HT-29 (cell line): ENCODE results near the gene RYK. TPM values are rescaled to one million over a fixed set of nuclear protein-coding genes. Genes with fewer than 3 reads are reported as not detected.
"Not testable (repeated sequence)": the region's sequence is repeated elsewhere in the genome, so short reads cannot be mapped to it uniquely, and the experiment has no call there.

ENCODE experiments used
- DNase-seq: peaks from one replicate; pipeline ENCODE4 v3.0.0-alpha.2; 2015; ENCODE audit warnings: low spot score
- total RNA-seq: library from RNA; depleted of rRNA; stranded (reverse); fragments of >200 nt; shearing (Covaris generic); gene quantifications from 2 replicates; pipeline ENCODE4 v1.2.3, GENCODE V29; 2014

Gene RYK
- total RNA-seq, 1 experiment from 2014 or later = 56.3 TPM

DNA sequence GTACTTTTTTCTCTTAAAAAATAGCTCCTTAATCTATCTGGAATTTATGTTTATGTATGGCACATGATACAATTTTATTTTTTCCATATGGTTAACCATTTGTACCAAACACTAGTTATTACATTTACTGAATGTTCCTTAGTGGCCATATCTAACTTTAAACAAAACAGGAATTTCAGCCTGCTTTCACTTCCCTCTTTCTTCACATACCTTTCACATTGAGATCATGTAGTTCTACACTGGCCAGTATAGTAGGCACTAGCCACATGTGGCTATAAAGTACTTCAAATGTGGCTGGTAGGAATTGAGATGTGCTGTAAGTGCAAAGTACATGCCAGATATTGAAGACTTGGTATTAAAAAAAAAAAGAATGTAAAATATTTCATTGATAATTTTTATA, 4.7 kb upstream of the RYK start:
- no peak for DNase-seq

DNA sequence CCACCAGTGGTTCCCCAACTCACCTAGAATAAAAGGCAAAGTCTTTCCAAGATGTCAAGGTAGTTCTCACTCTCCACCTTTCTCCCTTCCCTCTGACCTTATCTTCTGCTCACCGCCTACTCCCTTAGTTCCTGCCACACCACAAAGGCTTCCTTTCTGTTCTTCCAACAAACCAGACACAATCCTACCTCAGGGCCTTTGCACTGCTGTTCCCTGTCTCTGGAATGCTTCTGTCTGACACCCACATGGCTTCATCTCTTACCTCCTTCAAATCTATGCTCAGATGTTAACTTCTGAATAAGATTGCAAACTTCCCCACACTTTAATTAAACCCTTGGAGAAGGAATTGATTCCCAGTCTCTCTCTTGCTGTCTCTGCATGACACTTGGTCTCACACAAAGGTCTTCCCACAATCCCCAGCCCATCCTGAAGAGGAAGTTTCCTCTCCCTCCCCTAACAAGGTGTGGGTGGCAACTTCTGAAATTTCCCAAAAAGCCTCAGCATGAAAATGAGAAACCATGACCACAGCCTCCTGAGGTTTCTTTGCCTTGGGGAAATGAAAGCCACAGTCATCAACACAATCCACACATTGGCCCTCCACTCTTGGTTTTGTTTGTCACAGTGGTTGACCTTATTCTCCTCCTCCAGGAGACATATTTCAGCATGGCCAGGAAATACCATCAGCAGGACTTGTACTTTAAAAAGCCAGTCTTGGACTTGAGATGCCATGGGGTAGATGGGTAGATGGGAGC, 3.0 kb upstream of the RYK start:
- DNase-seq = no peak

DNA sequence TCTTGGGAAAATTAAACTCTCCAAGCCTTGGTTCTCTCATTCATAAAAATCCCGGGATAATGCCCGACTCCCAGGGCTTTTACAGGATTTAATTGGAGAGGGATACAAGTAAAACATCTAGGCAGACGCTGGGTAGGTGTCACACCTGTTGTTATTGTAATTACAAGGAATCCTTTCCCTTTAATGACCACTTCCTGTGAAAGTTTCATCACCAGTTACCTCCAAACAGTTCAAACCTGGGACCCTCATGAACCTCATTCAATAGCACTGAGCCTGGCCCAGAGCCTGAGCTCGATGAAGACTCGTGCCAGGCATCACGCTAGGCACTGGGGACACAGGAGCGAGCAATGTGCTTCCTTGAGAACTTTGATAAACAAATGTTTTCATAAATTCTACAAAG, 2.1 kb upstream of the RYK start:
- no peak for DNase-seq

DNA sequence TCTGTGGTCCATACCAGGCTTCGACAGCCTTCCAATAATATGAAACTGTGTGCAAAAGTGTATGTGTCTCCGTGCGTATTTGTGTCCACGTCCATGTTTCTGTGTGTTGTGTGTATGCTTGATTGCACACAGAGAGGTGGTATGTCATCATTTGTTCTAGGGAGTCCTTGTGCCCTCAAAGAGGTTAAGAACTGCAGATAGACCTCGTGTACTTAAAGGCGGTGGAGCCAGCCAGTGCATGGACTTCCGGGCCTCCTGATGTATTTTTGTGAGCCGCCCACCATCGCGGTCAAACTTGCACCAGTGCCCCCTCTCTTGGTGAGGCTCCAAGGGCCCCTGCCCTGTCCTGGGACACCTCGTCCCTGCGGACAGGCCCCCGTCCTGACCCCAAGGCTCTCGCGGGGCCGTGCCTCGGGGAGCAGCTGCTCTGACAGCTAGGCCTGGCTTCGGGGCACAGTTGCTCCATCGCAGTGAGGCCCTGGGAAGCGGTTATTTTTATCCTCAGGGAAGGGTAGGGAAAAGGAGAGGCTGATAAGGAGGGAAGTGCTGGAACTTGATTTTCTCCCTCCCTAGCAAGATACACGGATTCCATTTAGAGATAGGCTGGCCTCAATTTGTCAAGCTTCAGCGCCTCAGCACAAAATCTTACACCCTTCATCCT, 1.2 kb upstream of the RYK start:
- no peak for DNase-seq

DNA sequence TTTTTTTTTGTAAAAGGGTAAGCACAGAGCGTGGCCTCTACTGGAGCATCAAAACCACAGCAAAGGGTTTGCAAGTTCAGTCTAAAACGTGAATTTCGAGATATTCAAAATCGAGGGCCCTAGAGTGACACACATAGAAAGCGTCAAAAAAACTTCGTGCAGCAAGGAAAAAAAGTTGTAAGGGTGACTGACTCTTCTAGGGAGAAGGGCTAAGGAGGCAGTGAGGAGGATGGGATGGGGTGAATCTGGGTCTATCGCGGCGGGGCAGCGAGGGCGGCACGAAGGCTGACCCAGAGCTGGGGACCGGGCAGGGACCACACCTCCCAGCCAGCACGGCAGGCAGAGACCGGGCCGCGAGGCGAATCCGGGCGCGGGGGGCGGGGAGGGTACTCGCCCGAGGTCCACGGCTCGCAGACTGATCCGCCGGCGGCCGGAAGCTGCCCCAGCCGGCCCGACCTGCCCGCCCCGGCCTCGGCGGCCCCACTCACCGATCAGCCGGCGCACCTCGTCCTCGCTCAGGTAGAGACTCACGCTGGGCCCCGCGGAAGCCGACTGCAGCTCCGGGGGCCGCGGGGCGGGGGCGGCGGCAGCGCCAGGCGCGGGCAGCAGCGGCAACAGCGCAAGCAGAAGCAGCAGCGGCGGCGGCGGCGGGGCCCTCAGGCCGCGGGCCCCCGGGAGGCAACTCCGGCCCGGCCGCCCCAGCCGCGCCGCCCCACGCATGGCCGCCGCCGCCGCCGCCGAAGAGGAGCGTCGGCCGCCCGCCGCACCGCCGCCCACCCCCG, 533 bp downstream of the RYK start:
- DNase-seq = peak; percentile 61

DNA sequence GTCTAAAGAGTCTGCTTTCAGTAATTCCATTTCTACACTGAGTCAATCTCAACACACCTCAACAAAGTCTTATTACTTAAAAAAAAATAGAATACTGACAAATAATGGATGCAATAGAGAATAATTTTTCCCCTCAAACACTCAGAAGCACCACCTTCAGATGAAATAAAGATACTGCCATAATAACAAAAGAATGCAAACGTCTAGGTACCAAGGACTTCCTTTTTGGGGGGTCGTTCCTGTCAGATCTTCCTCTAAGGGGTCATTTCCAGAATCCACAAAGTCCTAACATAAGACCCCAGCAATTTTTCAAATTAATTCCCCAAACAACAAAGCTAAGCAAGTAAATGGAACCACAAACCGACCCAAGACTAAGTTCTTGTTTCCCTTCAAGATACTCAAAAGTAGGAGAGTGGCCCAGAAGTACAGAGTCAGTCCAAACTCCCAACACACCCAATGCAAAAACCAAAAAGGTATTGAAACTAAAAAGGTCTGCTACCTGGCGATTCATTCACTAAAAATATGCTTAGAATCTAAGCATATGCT, 1.3 kb downstream of the RYK start:
- DNase-seq = no peak

DNA sequence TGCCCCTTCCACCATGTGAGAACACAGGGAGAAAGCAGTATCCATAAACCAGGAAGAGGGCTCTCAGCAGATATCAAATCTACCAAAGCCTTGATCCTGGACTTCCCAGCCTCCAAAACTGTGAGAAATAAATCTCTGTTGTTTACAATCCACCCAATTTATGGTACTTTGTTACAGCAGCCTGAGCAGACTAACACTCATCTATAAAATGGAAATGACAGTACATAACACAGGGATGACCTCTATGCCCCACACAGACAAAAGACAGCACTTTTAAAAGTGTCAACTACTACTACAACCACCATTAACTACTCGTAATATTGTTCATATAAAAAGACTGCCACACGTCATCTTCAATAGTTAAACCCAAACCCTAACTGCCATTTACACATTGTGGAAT, 5.7 kb downstream of the RYK start:
- no peak for DNase-seq

DNA sequence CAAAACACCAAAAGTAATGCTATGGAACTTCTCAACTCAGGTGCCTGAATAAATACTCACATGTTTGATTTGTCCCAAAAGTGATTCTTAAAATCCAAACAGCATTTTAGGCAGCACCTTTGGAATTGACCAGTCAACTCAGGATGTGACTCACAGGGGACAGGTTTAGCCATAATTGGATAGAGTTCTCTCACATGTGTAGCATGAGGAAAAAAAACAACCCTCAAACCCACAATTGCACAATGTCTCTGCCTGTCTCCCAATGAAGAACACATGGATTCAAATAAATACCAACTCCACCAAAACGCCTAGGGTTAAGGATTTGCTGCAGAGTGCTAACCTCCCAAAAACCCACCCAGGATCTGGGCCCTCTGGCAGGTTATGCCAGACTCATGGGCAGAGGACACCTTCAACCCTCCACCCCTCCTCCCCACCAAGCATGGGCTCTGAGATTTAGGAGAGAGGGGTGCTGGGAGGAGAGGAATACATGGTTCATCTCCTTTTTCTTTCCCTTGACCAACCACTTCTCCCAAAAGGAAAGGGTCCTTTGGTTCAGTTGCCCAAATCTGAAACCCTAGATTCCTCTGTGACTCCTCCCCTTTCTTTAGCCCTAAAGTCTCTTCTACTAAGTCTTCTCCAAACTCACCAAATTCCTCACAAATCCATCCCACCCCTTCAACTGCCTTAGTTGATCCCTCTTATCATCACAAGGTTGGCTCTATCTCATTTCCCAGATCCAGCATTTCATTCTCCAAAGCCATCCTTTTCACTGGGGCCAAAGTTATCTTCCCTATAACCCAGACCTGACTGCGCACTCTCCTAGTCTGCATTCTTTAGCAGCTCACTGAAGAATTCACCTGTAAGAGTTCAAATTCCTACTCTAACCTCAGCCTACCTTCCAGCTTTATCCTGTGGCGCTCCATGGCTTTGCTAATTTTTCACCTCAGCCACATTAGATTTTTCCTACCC, 7.7 kb downstream of the RYK start:
- peak; percentile 13 for DNase-seq

DNA sequence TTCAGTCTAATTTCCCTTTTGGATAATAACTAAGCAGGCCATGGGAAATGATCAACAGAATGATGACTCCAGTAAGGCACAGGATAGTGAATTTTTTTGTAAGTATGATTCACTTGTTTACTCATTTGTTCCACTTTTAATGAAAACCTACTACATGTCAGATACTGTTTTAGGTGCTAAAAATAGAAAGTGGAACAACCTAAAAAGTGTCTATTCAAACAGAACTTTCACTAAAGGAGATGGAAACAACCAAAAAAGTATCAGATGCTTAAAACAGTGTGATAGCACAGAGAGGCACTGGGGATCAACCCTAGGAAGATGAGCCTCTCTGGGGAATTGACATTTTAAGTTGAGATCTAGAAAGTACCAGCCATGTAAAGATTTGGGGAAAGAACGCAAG, 11.1 kb downstream of the RYK start:
- DNase-seq = no peak

DNA sequence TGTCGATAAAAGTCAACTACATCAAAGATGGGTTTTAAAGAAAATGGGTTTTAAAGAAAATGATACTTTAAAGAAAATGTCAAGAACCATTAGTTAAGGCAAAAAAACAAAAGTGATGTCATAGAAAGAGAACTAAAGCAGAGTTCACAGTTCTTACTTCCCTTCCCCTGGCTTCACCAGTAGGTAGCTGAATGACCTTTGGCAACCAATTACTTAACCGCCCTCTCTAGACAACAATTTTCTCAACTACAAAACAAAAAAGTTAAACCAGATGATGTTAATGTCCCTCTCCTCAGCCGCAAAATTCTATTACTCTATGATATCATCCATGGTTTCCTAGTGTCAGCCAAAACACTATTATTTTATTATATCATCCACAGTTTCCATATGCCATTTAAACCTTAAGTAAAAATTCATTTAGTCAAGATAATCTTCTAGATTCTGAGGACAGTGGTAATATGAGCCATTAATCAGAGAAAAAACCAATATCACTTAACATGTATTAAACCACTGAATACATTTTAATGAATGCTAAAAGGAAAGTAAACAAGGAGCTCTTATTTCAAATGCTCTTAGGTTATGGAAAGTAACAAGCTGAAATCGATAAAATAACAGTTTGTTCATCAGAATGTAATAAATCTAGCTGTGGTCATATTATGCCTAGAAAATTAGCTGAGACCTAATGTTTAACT, 13.1 kb downstream of the RYK start:
- DNase-seq = no peak

DNA sequence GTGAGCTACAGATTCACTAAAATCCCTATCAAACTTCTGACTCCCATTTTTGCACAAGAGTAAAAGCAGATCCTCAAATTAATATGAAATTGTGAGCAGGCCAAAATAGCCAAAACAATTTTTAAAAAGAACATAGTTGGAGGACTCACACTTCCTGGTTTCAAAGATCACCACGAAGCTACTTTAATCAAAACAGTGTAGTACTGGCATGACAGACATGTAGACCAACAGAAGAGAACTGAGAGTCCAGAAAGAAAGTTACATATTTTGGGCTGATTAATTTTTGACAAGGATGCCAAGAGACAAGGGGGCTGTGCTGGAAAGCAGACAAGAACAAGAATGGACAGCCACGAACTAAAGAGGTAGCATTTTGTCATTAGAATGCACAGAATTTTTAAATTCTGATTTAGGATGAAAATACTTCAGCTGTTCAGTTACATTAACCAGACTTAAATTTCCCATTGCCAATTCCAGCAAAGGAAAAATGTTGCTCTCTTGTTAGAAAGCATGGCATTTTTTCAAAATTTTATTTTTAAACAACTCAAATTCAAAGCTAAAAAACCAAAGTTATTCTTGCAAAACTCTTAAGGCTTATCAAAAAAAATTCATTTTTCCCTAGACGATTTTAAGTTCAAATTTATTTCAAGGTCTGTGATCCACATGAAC, 14.0 kb downstream of the RYK start:
- no peak for DNase-seq

DNA sequence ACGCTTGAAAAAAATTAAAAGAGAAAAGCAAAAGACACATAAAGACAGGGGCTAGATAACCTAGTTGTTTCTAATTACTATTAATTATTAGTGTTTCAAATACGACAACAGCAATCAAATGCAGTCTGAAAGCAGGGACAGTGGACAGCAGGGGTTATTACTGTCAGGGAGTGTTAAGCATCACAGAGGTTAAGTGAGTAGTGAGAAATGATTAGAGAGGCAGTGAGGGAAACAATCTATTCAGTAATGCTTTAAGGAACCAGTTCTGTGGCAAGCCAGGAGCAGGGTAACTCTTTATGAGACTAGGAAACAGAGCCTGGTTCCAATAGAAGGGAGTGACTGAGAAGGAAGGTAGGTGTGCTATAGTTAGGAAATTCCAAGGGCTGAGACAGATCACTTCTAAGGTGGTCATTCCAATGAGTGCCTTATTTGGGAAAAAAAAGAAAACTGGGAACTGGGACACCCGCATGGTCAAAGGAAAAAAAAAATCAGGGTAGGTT, 15.0 kb downstream of the RYK start:
- DNase-seq = no peak

DNA sequence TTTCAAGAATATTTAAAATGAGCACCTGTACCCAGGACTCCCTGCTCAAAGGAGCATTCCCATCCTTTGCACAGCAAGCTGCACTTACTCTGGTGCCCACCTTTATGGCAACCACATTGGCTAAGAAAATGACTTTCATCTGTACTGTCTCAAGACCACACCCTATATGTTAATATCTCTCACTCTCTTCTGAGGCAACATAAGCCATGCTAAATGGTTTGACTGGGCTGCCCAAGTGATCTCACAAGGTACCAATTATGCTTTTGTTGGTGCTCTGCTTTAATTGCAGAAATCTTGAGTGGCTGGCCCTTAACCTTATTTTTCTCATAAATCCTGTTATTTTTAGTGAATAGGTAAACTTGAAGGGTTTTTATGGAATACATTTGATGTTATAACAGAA, 17.7 kb downstream of the RYK start:
- DNase-seq = no peak

DNA sequence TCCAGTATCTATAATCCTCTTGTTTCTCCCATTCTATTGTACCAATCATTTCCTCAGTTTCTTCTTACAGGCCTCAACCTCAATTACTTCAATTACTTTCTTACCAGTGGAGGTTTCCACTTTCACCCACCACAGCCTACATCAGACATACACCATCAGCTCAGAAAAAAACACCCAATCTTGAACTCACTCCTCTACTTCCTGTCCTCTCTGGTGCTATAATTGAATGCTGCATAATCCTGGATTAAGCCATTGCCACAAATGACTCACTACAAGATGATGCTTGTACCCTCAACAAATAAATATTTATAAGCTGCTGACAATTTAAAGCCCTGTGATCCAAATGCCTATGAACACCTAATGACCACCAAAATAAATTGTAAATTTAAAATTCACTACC, 18.5 kb downstream of the RYK start:
- DNase-seq = no peak

DNA sequence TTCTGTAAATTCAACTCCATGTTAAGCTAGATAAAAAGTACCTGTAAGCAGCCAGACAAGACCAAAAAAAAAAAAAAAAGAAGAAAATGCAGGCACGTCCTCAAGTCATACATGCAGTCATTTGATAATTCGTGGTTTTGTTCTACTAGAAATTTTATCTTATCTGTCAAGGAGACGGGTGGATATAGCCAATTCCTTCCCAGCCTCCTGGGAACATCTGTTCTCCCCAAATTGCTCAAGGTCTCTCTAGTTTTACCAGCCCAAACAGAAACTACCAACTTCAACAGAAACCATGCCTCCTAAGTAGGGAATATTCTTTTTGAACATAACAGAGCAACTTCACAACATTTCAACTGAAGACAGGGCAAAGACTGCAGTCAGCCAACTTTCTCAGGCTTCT, 19.5 kb downstream of the RYK start:
- DNase-seq = no peak

DNA sequence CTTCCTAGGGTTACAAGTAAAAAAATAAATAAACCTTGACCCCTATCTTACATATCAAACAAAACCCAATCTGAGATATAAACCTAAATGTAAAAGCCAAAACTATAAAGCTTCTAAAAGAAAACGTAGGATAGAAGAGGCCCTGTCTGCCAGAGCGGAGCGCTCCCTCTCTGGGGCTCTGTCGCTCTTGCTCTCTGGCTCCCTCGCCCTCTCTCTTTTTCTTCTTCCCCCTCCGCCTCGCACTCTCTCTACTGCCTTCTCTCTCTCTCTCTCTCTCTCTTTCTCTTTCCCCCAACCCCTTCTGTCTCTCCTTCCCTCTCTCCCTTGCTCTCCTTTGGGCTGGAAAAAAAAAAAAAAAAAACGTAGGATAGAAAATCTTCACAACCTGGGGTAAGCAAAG, 21.6 kb downstream of the RYK start:
- no peak for DNase-seq

DNA sequence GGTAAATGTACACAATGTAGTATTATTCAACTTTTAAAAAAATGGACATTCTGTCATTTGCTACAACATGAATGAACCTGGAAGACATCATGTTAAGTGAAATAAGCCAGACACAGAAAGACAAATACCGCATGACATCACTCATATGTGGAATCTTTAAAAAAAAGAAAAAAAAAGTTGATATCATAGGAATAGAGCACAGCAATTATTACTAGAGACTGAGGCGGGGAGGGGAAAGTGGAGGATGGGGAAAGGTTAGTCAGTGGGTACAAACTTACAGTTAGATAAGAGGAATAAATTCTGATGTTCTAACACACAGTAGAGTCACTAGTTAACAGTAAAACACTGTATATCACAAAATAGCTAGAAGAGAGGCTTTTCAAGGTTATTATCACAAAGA, 22.2 kb downstream of the RYK start:
- DNase-seq = no peak

DNA sequence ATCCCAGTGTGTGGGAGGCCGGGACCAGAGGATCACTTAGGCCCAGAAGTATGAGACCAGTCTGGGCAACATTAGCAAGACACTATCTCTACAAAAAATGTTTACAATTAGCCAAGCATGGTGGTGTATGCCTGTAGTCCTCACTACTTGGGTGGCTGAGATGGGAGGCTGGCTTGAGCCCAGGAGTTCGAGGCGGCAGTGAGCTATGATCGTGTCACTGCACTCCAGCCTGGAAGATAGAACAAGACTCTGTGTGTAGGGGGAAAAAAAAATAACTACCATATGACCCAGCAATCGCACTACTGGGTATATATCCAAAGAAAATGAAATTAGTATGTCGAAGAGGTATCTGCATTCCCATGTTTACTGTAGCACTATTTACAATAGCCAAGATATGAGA, 22.6 kb downstream of the RYK start:
- DNase-seq = no peak

DNA sequence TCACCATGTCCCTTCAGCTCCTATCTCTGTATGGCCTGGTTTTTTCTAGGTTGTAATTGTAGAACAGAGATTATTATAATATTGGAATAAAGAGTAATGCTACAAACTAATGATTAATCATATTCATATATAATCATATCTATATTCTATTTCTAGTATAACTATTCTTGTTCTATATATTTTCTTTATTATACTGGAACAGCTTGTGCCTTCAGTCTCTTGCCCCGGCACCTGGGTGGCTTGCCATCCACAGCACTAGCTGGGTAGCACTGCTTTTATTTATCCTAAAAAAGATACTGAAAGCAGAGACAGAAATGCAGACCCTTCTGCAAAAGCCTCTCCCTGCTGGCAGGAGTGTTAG, 25.9 kb downstream of the RYK start:
- not testable (repeated sequence) for DNase-seq

DNA sequence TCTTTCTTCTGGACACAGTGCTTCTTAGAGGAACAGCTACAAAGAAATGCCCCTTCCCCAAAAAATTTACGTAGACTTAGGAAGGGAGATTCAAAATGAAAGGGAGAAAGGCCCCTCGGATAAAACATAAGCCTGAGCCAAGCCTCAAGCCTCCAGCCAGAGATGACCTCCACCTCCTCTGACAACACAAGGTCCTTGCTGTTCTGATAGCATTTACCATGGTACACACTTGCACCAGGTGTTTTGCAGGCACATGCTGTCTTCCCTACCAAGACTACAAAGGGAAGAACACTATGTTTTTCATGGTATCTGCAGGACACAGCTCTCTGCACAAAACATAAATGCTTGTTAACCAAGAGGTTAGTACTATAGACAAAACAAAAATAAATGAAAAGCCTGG, 27.8 kb downstream of the RYK start:
- DNase-seq = no peak
